ENCODE measurements around the gene TICRR.
"Not testable (repeated sequence)": the region's sequence is repeated elsewhere in the genome, so short reads cannot be mapped to it uniquely, and the experiment has no call there.

TICRR gene, protein sequence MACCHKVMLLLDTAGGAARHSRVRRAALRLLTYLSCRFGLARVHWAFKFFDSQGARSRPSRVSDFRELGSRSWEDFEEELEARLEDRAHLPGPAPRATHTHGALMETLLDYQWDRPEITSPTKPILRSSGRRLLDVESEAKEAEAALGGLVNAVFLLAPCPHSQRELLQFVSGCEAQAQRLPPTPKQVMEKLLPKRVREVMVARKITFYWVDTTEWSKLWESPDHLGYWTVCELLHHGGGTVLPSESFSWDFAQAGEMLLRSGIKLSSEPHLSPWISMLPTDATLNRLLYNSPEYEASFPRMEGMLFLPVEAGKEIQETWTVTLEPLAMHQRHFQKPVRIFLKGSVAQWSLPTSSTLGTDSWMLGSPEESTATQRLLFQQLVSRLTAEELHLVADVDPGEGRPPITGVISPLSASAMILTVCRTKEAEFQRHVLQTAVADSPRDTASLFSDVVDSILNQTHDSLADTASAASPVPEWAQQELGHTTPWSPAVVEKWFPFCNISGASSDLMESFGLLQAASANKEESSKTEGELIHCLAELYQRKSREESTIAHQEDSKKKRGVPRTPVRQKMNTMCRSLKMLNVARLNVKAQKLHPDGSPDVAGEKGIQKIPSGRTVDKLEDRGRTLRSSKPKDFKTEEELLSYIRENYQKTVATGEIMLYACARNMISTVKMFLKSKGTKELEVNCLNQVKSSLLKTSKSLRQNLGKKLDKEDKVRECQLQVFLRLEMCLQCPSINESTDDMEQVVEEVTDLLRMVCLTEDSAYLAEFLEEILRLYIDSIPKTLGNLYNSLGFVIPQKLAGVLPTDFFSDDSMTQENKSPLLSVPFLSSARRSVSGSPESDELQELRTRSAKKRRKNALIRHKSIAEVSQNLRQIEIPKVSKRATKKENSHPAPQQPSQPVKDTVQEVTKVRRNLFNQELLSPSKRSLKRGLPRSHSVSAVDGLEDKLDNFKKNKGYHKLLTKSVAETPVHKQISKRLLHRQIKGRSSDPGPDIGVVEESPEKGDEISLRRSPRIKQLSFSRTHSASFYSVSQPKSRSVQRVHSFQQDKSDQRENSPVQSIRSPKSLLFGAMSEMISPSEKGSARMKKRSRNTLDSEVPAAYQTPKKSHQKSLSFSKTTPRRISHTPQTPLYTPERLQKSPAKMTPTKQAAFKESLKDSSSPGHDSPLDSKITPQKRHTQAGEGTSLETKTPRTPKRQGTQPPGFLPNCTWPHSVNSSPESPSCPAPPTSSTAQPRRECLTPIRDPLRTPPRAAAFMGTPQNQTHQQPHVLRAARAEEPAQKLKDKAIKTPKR (N-terminal part only)

DNA sequence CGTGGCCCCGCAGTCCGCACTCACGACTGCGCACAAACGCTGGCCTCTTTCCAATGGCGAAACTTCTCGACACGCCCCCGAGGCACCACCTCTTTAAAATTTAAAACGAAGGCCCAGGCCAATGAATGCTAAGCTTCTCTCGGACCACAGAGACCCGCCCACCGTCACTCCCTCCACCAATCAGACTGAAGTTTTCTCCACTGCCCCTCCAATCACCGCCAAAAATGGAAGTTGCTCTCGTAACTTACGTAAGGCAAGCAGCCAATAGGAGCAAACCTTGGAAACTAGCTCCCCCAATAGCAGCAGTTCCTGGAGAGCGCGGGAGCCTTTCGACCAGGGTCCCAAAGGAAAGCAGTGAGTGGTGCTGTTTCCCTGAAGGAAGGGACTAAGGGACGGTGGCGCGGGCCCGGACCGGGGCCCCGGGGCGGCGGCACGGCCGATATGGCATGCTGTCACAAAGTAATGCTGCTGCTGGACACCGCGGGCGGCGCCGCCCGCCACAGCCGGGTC lies at the start of gene TICRR:
Gene TICRR (plus strand): TSS at position 324 of the 510 bp plus-strand sequence. CDS start 118 bp downstream, at position 442.
- peak; percentile 86 to 95 (median 94) for DNase-seq (ENCODE audit: low read depth in 3 of 3)

DNA sequence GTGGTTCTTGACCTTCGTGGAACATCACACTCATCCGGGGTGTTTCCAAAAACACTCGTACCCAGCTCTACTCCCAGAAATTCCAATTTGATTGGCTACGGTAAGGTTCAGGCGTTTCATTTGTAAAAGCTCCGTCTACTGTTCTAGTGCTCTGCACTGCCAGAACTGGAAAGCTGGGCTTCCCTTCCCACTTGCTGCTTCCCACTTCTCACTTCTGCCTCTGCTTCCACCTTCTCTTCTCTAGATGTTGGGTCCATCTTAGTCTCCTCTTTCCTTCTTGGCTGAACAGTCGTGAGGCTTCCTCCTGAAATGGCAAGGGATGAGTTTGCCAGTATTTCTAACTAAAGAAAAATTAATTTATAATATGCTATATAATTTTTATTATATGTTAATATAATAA lies 49.1 kb upstream of the TICRR start:
- no peak for DNase-seq (ENCODE audit: low read depth in 3 of 3)

DNA sequence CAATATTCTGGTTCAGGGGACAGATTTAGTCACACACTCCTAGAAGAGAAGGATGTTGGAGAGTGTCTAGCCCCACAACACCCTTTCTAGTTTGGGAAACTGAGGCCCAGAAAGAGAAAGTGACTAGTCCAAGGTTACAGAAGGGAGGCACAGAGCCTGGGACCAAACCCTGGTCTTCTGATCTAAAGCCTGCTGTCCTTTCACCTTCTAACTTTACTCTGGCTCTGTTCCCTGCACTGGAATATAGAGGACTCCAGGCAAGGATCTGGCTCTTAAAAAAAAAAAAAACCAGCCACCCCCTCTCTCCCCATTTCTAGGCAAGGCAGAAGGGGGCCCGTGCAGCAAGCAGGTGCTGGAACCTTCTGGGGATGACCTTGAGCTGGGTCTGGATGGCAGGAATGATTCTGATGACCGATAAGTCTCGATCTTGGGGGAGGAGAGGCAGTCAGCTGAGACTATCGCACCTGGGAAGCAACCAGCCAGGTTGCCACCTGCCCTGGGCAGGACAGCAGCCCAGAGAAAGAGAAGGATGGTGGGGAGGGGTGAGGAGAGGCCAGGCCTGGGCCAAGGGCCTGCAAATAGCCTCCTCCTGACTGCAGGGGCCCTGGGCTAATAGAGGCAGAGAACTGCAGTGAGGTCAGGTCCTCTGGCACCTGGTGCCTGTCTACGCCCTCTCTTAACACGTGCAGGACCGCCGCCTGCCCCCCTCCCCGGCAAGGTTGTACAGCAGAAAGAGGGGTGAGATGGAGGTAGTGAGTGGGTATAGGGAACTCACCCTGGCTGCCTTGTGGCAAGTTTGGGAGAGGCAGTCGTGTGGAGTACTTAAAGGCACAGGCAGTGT lies 48.4 kb upstream of the TICRR start:
- DNase-seq (ENCODE audit: low read depth in 3 of 3), result no peak

DNA sequence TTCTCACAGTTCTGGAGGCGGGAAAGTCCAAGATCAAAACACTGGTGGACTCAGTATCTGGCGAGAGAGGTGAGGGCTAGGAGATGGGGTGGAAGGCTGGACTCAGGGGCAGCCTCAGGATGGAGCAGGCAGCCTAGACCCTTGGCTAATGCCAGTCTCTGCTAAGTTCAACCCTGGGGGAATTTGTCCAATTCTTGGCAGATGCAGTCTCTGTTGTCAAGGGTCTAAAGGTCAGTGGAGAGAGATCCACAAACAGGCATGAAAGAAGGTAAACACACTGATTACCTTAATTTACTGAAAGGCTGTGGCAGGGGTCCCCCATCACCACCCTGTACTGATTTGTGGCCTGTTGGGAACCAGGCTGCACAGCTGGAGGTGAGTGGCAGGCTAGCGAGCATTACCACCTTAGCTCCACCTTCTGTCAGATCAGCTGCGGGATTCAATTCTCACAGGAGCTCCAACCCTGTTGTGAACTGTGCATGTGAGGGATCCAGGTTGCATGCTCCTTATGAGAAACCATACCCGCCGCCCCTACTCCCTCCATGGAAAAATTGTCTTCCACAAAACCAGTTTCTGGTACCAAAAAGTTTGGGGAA lies 46.4 kb upstream of the TICRR start:
- no peak for DNase-seq (ENCODE audit: low read depth in 3 of 3)

DNA sequence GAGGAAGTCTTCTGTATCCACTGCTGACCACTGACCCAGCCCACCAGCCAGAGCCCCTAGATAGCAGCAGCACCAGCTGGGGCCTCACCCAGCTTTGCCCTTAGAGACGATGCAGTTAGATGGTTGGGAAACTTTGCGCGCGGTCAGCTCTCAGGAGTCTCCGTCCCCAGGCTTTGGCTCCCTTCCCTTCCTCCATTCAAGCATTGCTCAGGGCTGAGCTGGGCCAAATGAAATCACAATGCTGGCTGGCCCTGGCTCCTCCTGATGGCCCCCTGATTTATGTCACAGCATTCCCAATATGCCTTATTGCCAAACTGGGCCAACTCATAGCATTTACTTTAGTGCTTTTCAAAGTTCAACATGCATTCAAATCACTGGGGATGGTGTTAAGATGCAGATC lies 44.3 kb upstream of the TICRR start:
- no peak for DNase-seq (ENCODE audit: low read depth in 3 of 3)

DNA sequence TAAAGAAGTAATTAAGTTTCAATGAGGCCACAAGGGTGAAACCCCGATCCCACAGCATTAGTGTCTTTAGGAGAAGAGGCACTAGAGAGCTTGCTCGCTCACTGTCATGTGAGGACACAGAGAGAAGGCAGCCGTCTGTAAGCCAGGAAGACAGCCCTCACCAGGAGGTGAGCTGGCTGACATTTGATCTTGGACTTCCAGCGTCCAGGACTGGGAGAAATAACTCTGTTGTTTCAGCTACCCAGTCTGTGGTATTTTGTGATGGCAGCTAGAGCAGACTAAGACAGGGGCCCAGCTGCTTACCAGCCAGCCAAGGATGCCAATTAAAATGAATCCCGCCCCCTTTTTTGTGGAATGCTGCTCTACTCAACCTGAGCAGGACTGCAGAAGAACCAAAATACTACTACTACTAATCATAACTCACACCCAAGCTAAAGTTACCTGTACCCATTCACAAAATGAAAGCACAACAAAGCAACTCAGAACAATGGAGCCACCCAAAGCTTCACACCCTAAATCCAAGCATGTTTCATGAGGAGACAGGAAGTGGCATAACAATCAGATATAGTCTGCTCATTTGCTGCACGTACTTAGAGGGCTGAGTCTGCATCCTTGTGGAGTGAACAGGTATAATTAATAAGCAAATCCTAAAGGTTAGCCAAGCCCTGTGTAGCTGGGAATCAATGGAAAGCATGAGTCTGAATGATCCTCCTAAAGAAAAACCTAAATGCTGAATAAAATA lies 43.3 kb upstream of the TICRR start:
- DNase-seq (ENCODE audit: low read depth in 3 of 3), result no peak

DNA sequence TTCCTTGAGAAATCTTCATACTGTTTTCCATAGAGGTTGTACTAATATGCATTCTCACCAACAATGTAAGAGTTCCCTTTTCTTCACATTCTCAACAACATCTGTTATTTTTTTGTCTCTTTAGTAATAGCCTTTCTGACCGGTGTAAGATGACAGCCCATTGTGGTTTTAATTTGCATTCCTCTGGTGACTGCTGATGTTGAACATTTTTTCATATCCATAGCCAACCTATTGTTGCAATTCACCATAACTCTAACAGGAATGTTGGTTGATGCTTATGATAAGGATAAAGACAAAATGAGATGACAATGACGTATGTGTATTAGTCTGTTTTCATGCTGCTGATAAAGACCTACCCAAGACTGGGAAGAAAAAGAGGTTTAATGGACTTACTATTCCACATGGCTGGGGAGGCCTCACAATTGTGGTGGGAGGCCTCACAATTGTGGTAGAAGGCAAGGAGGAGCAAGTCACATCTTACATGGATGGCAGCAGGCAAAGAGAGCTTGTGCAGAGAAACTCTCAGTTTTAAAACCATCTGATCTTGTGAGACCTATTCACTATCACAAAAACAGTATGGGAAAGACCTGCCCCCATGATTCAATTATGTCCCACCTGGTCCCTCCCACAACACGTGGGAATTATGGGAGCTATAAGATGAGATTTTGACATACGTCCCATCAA lies 41.3 kb upstream of the TICRR start:
- no peak for DNase-seq (ENCODE audit: low read depth in 3 of 3)

DNA sequence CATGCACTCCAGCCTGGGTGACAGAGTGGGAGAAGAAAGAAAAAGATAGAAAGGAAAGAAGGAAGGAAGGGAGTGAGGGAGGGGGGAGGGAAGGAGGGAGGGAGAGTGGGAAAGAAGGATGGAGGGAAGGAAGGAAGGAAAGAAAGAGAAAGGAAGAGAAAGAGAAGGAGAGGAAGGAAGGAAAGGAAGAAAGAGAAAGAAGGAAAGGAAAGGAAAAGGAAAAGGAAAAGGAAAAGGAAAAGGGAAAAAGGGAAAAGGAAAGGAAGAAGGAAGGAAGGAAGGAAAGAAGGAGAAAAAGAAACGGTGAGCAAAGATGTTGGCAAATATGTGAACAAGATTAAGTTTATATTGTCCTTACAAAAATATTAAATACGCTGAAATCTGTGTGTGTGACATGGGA lies 36.2 kb upstream of the TICRR start:
- no peak for DNase-seq (ENCODE audit: low read depth in 3 of 3)

DNA sequence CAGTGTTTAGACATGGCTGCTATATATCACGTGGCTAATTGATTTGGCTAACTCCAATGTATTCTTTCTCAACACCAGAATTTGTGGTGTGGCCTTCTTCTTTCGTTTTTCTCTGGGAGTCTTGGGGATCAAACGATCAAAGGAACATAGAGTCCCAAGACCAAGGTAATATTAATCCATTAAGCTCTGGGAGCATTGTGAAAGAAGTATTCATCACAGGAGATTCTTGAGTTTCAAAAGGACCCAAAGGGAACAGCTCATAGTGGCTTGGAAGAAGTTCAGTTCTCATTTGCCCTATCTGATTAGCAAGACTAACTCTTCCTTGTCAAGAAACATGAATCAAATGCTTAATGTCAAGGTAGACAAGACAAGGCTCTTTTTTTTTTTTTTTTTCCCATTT lies 32.9 kb upstream of the TICRR start:
- no peak for DNase-seq (ENCODE audit: low read depth in 3 of 3)

DNA sequence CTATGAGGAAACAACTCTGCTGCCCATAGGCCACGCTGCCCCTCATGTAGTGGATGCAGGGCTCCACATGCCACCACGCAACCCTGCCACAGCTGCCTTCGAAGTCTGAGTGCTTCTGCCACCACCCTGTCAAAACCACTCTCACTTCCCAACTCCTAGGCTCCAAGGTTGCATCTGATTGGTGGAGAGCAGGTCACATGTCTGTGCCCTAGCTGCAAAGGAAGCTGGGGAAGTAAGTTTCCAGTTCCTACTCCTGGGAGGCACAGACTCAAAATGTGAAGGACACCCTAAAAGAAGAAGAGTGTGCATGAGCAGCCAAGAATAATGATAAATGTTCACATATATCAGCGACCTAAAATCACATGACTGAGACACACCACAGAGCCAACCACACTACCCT lies 31.9 kb upstream of the TICRR start:
- DNase-seq (ENCODE audit: low read depth in 3 of 3), result no peak

DNA sequence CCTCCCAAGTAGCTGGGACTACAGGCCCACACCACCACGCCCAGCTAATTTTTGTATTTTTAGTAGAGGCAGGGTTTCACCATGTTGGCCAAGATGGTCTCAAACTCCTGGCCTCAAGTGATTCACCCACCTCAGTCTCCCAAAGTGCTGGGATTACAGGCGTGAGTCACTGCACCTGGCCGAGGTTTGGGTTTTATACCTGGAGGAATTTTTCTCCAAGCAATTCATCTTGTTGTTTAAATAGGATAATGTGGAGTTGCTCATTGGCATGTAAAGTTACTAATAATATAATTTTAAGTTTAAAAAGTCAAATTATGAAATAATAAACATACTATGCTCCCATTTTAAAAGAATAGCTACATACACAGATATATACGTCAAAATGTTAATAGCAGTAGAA lies 26.1 kb upstream of the TICRR start:
- DNase-seq (ENCODE audit: low read depth in 3 of 3), result not testable (repeated sequence)

DNA sequence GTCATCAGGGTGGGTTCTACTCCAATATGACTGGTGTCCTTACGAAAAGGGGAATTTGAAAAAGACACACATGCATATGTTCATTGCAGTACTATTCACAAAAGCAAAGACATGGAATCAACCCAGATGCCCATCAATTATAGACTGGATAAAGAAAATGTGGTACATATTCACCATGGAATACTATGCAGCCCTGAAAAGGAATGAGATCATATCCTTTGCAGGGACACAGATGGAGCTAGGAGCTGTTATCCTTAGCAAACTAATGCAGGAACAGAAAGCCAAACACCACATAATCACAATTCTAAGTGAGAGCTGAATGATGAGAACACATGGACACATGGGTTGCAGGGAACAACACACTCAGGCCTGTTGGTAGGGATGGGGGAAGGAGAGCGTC lies 24.8 kb upstream of the TICRR start:
- DNase-seq (ENCODE audit: low read depth in 3 of 3), result no peak

DNA sequence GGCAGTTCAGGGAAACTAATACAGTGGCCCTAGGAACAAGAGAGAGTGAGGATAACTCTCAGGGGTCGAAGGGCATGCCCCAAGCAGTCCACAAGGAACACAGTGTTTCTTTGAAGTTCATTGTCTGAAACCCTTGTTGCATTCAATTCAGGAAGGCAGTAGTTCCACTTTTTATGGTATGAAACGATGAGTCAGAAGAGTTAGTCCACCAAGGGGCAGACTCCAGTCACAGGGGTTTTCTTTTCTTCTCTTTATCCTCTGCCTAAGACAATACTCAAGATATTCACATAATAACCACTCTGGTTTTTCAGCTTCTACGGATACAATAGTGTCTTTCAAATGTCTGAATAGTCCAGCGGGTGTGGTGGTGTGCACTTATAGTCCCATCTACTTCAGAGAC lies 23.7 kb upstream of the TICRR start:
- no peak for DNase-seq (ENCODE audit: low read depth in 3 of 3)

DNA sequence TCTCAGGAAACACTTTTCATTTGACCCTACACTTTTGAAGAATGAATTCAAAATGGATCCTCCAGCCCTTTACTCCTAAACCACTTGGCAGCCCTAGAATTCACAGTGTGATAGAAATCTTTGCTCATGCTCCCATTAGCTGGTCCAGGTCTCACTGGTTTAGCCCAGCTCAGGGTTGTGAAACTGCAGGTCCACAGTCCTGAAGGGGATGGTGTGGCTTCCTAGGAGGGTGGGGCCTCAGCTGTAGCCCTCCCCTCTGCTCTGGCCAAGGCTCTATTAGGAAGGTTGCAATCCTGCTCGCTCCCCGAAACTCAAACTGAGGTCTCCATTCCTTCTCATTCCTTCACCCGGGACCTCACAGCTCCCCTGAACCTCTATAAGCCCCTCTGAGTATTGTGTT lies 21.6 kb upstream of the TICRR start:
- no peak for DNase-seq (ENCODE audit: low read depth in 3 of 3)

DNA sequence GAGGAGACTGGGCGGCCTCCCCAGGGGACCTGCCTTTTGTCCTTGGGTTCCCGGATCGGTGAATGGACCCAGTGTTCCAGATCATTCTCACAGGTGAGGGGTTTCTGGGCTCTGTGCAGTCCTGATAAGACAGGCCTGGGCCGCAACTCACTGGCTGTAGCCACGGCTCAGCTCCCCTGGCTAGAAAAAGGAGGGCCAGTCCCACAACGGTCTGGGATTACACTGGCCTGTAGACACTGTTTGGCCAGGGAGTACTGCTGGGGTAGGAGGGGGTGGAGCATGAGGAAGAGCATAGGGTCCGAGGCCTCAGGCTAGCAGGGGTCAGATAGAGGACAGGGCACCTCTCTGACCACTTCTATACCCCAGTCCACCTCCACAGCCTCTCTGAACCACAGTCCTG lies 21.0 kb upstream of the TICRR start:
- no peak for DNase-seq (ENCODE audit: low read depth in 3 of 3)

DNA sequence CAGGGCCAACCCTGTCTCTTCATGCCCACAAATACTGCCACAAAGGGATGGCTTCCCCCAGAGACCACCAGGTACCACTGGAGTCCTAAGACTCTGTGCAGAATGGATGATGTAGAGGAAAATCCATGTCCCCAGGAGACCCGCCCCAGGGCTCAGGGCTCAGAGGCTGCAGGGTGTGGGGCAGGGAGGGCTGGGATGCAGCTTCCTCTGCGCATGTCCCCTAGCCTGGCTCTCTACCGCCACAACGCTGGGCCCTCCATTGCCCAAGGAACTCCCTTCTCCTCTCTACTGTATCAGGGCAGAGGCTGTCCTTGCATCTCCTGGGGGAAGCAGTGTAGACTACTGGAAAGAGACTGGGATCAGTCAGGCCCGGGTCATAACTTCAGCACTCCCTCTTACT lies 19.5 kb upstream of the TICRR start:
- no peak for DNase-seq (ENCODE audit: low read depth in 3 of 3)

DNA sequence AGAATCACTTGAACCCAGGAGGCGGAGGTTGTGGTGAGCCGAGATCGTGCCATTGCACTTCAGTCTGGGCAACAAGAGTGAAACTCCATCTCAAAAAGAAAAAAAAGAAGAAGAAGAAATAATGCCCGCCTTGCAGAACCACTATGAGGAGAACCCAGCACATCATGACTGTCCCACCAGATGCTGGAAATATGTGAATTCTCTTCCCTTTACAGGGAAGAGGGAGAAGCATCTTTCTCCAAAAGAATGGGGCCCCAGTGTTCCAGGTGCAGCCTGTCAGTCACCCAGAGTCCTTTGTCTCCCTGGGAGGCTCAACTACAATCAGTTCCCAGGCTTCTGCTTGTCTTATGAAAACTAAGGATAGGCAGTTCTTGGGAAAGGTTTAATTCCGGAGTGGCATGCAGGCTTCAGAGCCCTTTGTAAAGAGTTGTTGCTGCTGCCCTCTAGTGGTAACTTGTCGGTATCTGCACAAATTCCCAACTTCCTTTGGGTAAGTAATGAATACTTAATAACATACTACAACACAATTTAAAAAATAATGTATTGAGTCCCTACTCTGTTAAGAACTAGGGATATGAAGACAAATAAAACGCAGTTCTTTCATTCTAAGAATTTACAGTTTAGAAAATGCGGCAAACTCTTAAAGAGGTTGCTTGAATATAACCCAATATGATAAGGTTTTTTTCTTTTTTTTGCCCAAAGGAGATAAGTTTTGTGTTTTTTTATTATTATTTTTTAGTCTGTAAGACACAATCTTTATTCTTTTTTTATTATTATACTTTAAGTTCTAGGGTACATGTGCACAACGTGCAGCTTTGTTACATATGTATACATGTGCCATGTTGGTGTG lies 18.6 kb upstream of the TICRR start:
- peak in 2 of 3 experiments; percentile 16 to 35 for DNase-seq (ENCODE audit: low read depth in 3 of 3)

DNA sequence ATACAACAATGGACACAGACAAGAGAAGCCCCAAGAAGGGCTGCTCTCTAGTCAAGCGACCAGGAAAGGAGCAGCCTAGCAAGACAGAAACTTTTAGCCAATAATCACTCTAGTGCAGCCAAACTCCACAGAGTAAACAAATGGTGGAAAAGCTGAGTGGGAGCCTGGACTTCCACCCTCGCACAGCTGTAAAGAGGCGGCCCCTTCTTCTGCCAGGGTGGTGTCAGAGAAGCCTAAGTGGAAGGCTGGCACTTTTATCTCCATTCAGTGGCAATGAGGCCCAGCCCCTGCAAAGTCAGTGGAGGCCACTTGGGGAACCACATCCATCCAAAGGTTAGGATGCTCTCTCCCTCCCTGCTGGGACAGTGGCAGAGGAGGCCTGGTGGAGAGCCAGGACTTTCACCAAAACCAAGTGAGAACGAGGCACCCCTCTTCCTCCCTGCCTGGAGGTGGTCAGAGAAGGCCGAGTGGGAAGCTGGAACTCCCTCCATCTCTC lies 15.5 kb upstream of the TICRR start:
- DNase-seq (ENCODE audit: low read depth in 3 of 3), result no peak
